ENCODE results near the gene TYMP. TPM values are rescaled to one million over a fixed set of nuclear protein-coding genes. Genes with fewer than 3 reads are reported as not detected.

Gene TYMP
- total RNA-seq, 4 donors from 2014 or later: 4.4 to 21.5 (median 15.6) TPM

- peak overlapping the region; percentile 59 to 78 for H3K4me3 ChIP-seq
- H3K9me3 ChIP-seq: no peaks in the 10 kb centered on the region
- intact Hi-C loops (cut with DNase I; ENCODE audit: low total_unique reads): loop anchor here (10.0 kb wide), 1 partner anchor 234 kb away; the partner anchor contains the start of gene MAPK11
- peak overlapping the region; percentile 87 to 90 for H3K27ac ChIP-seq
- DNase-seq: no peak
- H3K27me3 ChIP-seq: no peaks in the 10 kb centered on the region
- H3K4me1 ChIP-seq: peaks cover 3 to 13% of the 10 kb centered on the region in 2 donors
- no peaks in the 10 kb centered on the region for H3K36me3 ChIP-seq
- TF ChIP-seq CTCF (IDR thresholded peaks at IDR 0.05) (no peak), POLR2A (IDR thresholded peaks at IDR 0.05) (no peak)
Measured at GRCh38 chr22:50508897-50509296, 20.9 kb downstream of the TYMP start.

- Histone ChIP-seq H3K27me3 (no peaks in the 10 kb centered on the region), H3K4me3 (peak within 1 kb of the TSS; percentile 98 to 99), H3K36me3 (no peaks in the 10 kb centered on the region), H3K9me3 (no peaks in the 10 kb centered on the region), H3K4me1 (peaks cover 3 to 13% of the 10 kb centered on the region in 2 donors), H3K27ac (peak within 1 kb of the TSS; percentile 90 to 94)
- TF ChIP-seq CTCF (IDR thresholded peaks at IDR 0.05): peak in 2 of 4 experiments; percentile 12 to 18
- TF ChIP-seq POLR2A (IDR thresholded peaks at IDR 0.05): peak; percentile 71 to 89
- peak; percentile 96 to 98 for DNase-seq
- intact Hi-C loops (cut with DNase I; ENCODE audit: low total_unique reads): loop anchor here (10.0 kb wide), 1 partner anchor 233 kb away; the partner anchor contains the start of gene MAPK11
Measured at GRCh38 chr22:50507991-50508884, 21.6 kb downstream of the TYMP start, which contains the start of gene NCAPH2. TSS of gene NCAPH2 (plus strand) at chr22:50508224. CDS start at chr22:50508338, 114 bp downstream.

GRCh38 chr22:50507421-50507990 is 22.3 kb downstream of the TYMP start, which contains the start of gene LMF2:
TSS of gene LMF2 (minus strand) at chr22:50507702. CDS start at chr22:50507675, 27 bp downstream.
- H3K27ac ChIP-seq: peak within 1 kb of the TSS; percentile 90 to 94
- TF ChIP-seq CTCF (IDR thresholded peaks at IDR 0.05): peak in 1 of 4 experiments; percentile 12
- peak in 1 of 2 donors; percentile 64 for TF ChIP-seq POLR2A (IDR thresholded peaks at IDR 0.05)
- peak; percentile 89 to 94 for DNase-seq
- intact Hi-C loops (cut with DNase I; ENCODE audit: low total_unique reads): loop anchor here (10.0 kb wide), 1 partner anchor 233 kb away; the partner anchor contains the start of gene MAPK11
- no peaks in the 10 kb centered on the region for H3K9me3 ChIP-seq
- no peaks in the 10 kb centered on the region for H3K36me3 ChIP-seq
- peak within 1 kb of the TSS; percentile 98 to 99 for H3K4me3 ChIP-seq
- no peaks in the 10 kb centered on the region for H3K27me3 ChIP-seq
- H3K4me1 ChIP-seq: peaks cover 3 to 13% of the 10 kb centered on the region in 2 donors

GRCh38 chr22:50506611-50507420 is 23.0 kb downstream of the TYMP start:
- peaks cover 3 to 13% of the 10 kb centered on the region in 2 donors for H3K4me1 ChIP-seq
- no peak for TF ChIP-seq POLR2A (IDR thresholded peaks at IDR 0.05)
- no peak for TF ChIP-seq CTCF (IDR thresholded peaks at IDR 0.05)
- DNase-seq: peak in 1 of 2 donors; percentile 42
- no peaks in the 10 kb centered on the region for H3K27me3 ChIP-seq
- peak overlapping the region; percentile 98 to 99 for H3K4me3 ChIP-seq
- peak overlapping the region; percentile 90 to 94 for H3K27ac ChIP-seq
- no peaks in the 10 kb centered on the region for H3K36me3 ChIP-seq
- no peaks in the 10 kb centered on the region for H3K9me3 ChIP-seq
- intact Hi-C loops (cut with DNase I; ENCODE audit: low total_unique reads): loop anchor here (10.0 kb wide), 1 partner anchor 232 kb away; the partner anchor contains the start of gene MAPK11

Measured in uterus (tissue), 4 donors.